PC-3 (cell line): ENCODE results near the gene BATF2.
"Not testable (repeated sequence)": the region's sequence is repeated elsewhere in the genome, so short reads cannot be mapped to it uniquely, and the experiment has no call there.

ENCODE experiments used
- EZH2 ChIP-seq: fragments of 300-600 bp; sonication (generic); IDR thresholded peaks from one replicate; pipeline ENCODE4 v1.6.1; 2017; ENCODE audit warnings: antibody characterized with exemption, mild to moderate bottlenecking, low read length; ENCODE audit not compliant: unreplicated experiment
- TF ChIP-seq, protein P1 (sequence below): fragments of 300-600 bp; sonication (generic); conservative IDR thresholded peaks from 2 replicates; pipeline ENCODE4 v1.5.1; 2017; ENCODE audit warnings: antibody characterized with exemption, low read depth, mild to moderate bottlenecking, low read length

DNA sequence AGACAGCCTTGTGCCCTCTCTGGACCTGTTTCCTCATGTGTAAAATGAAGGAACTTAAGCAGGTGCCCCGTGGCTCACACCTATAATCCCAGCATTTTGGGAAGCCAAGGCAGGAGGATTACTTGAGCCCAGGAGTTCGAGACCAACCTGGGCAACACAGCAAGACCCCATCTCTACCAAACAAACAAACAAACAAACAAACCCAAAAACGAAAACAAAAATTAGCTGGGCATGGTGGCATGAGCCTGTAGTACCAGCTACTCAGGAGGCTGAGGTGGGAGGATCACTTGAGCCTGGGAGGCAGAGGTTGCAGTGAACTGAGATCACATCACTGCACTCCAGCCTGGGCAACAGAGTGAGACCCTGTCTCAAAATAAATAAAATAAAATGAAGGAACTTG is 7.2 kb upstream of the BATF2 start:
- TF ChIP-seq, protein P1, sequence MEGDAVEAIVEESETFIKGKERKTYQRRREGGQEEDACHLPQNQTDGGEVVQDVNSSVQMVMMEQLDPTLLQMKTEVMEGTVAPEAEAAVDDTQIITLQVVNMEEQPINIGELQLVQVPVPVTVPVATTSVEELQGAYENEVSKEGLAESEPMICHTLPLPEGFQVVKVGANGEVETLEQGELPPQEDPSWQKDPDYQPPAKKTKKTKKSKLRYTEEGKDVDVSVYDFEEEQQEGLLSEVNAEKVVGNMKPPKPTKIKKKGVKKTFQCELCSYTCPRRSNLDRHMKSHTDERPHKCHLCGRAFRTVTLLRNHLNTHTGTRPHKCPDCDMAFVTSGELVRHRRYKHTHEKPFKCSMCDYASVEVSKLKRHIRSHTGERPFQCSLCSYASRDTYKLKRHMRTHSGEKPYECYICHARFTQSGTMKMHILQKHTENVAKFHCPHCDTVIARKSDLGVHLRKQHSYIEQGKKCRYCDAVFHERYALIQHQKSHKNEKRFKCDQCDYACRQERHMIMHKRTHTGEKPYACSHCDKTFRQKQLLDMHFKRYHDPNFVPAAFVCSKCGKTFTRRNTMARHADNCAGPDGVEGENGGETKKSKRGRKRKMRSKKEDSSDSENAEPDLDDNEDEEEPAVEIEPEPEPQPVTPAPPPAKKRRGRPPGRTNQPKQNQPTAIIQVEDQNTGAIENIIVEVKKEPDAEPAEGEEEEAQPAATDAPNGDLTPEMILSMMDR = not testable (repeated sequence)
- TF ChIP-seq EZH2 = not testable (repeated sequence)
